K562 (cell line): ENCODE data around the gene TMEM43. TPM values are rescaled to one million over a fixed set of nuclear protein-coding genes. Genes with fewer than 3 reads are reported as not detected.

Experiments
- ATAC-seq: fragments of 200-7000 bp; cut with Tn5 transposase; 3 replicates; pipeline ENCODE4 v1.9.1; 2020; ENCODE audit warnings: moderate library complexity
- BruUV-seq: library from RNA; stranded (reverse); fragments of 400-500 nt; replicated peaks from 2 replicates; lab custom pipeline; 2021; lab: Mats Ljungman, UMichigan
- CTCF ChIA-PET: fragments of 300-600 bp; formaldehyde crosslinking; extraction: SDS; loops from one replicate; lab custom pipeline; 2021; ENCODE audit warnings: low intra/inter-chr PET ratio; lab: Yijun Ruan, JAX
- POLR2A ChIA-PET: fragments of 300-600, 350-650 bp; sonication (Branson Sonifier 250); formaldehyde crosslinking; extraction: SDS; loops from one replicate; lab custom pipeline; 2021; ENCODE audit warnings: antibody characterized with exemption, inconsistent platforms; lab: Yijun Ruan, JAX
- DNase-seq, 4 experiments: peaks; one replicate each; pipeline versions ENCODE4 v3.0.0 to v3.0.0-alpha.2; 2011 to 2018; ENCODE audit warnings: low spot score in 3 of 4, mixed read lengths in 3 of 4; ENCODE audit errors: extremely low read depth in 1 of 4
- FAIRE-seq: peaks from 2 replicates; lab custom pipeline; 2011; peaks lifted over from hg19 to GRCh38; lab: Jason Lieb, UNC
- H2AFZ ChIP-seq: 2 replicates; pipeline ENCODE4 v1.6.0; 2011; ENCODE audit warnings: low read depth, low read length, control low read depth, inconsistent platforms
- H3K27ac ChIP-seq: fragments of 200-600 bp; 3 replicates; pipeline ENCODE4 v1.8.0; 2011; ENCODE audit warnings: low read depth, mild to moderate bottlenecking, control low read depth, inconsistent platforms, low read length, moderate library complexity, mixed read lengths; ENCODE audit errors: extremely low read depth
- H3K27me3 ChIP-seq, 2 experiments: fragments of 300-600 bp in 1 of 2; 2 replicates in 1 of 2; 3 replicates in 1 of 2; pipeline versions ENCODE4 v1.6.0 to v1.8.0; 2011; ENCODE audit warnings: inconsistent platforms in 2 of 2, low read length in 2 of 2, mild to moderate bottlenecking in 1 of 2, mixed read lengths in 1 of 2, moderate library complexity in 1 of 2; ENCODE audit not compliant: control insufficient read depth in 2 of 2, insufficient read depth in 2 of 2
- H3K36me3 ChIP-seq: fragments of 300-600 bp; 3 replicates; pipeline ENCODE4 v1.8.0; 2011; ENCODE audit warnings: mild to moderate bottlenecking, low read length, inconsistent platforms; ENCODE audit not compliant: control insufficient read depth, insufficient read depth
- H3K4me1 ChIP-seq, 2 experiments: fragments of 200-600 bp in 1 of 2; replicated peaks in 1 of 2; 2 replicates in 1 of 2; 3 replicates in 1 of 2; pipeline versions ENCODE4 v1.5.1 to v1.8.0; 2011; ENCODE audit warnings: inconsistent platforms in 2 of 2, low read length in 2 of 2, mild to moderate bottlenecking in 1 of 2, mixed read lengths in 1 of 2, moderate library complexity in 1 of 2; ENCODE audit not compliant: control insufficient read depth in 2 of 2, insufficient read depth in 2 of 2
- H3K4me2 ChIP-seq: 2 replicates; pipeline ENCODE4 v1.6.1; 2011; ENCODE audit warnings: low read length, control low read depth, inconsistent platforms, mixed read lengths; ENCODE audit not compliant: insufficient read depth
- H3K4me3 ChIP-seq: fragments of 200-600 bp; sonication (generic), shearing (Covaris generic); 2 replicates; pipeline ENCODE4 v1.5.1; 2016; ENCODE audit warnings: control low read depth, inconsistent platforms
- H3K79me2 ChIP-seq: fragments of 200-600 bp; 3 replicates; pipeline ENCODE4 v1.8.0; 2011; ENCODE audit warnings: low read length, inconsistent platforms; ENCODE audit not compliant: control insufficient read depth, insufficient read depth
- H3K9ac ChIP-seq, 2 experiments: 2 replicates each; pipeline versions ENCODE4 v1.6.0 to v1.6.1; 2011; ENCODE audit warnings: low read depth in 2 of 2, low read length in 2 of 2, control low read depth in 1 of 2, inconsistent platforms in 1 of 2, mild to moderate bottlenecking in 1 of 2, mixed read lengths in 1 of 2; ENCODE audit not compliant: insufficient read depth in 1 of 2
- H3K9me1 ChIP-seq: one replicate; pipeline ENCODE4 v1.6.0; 2011; ENCODE audit warnings: inconsistent platforms, mild to moderate bottlenecking, low read length, moderate library complexity; ENCODE audit not compliant: control insufficient read depth, insufficient read depth
- H3K9me3 ChIP-seq: replicated peaks from 2 replicates; pipeline ENCODE4 v1.5.1; 2011; ENCODE audit warnings: low read depth, low read length, inconsistent platforms; ENCODE audit not compliant: control insufficient read depth, insufficient read depth
- H4K20me1 ChIP-seq: replicated peaks from 2 replicates; pipeline ENCODE4 v1.6.1; 2011; ENCODE audit warnings: low read length, inconsistent platforms, mixed read lengths; ENCODE audit not compliant: control insufficient read depth, insufficient read depth
- CBFA2T3 ChIP-seq: fragments of 450-650 bp; IDR thresholded peaks from 2 replicates; pipeline ENCODE4 v1.6.1; 2017
- CEBPB ChIP-seq: fragments of 450-650 bp; IDR thresholded peaks from 2 replicates; pipeline ENCODE4 v1.6.1; 2016; ENCODE audit warnings: missing genetic modification characterization, missing compliant biosample characterization
- FOXK1 ChIP-seq: sonication (generic); formaldehyde crosslinking; IDR thresholded peaks from 2 replicates; pipeline ENCODE4 v1.8.0; 2022; ENCODE audit warnings: missing genetic modification reagents, mild to moderate bottlenecking, borderline replicate concordance
- HDGF ChIP-seq: fragments of 450-650 bp; IDR thresholded peaks from 2 replicates; pipeline ENCODE4 v1.6.1; 2016
- KDM5B ChIP-seq: fragments of 200-600 bp; sonication (generic); IDR thresholded peaks from 2 replicates; pipeline ENCODE4 v1.6.1; 2012; ENCODE audit warnings: low read depth, mild to moderate bottlenecking, moderate library complexity, low read length, control low read depth, inconsistent platforms; ENCODE audit not compliant: insufficient replicate concordance
- LARP7 ChIP-seq: fragments of 450-650 bp; IDR thresholded peaks from 2 replicates; pipeline ENCODE4 v1.6.1; 2016
- NFIC ChIP-seq: fragments of 450-650 bp; IDR thresholded peaks from 2 replicates; pipeline ENCODE4 v1.6.1; 2017; ENCODE audit warnings: mild to moderate bottlenecking, inconsistent platforms
- SAP30 ChIP-seq: fragments of 200-600 bp; sonication (generic); IDR thresholded peaks from 2 replicates; pipeline ENCODE4 v1.6.1; 2012; ENCODE audit warnings: borderline replicate concordance, low read depth, mild to moderate bottlenecking, moderate library complexity, low read length, control low read depth, inconsistent platforms; ENCODE audit not compliant: insufficient read depth, poor library complexity, severe bottlenecking
- SMARCA4 ChIP-seq: fragments of 450-650 bp; IDR thresholded peaks from 2 replicates; pipeline ENCODE4 v1.6.1; 2016
- SPI1 ChIP-seq: IDR thresholded peaks from 2 replicates; pipeline ENCODE4 v1.6.1; 2011; ENCODE audit warnings: low read depth, low read length, control low read depth, borderline replicate concordance
- TCF3 ChIP-seq: sonication (generic); formaldehyde crosslinking; IDR thresholded peaks from 2 replicates; pipeline ENCODE4 v1.4.0; 2020; ENCODE audit warnings: mild to moderate bottlenecking, missing genetic modification reagents
- ZNF217 ChIP-seq: sonication (generic); formaldehyde crosslinking; IDR thresholded peaks from 2 replicates; pipeline ENCODE4 v1.8.0; 2022; ENCODE audit warnings: mild to moderate bottlenecking, missing genetic modification reagents
- WGBS: fragments of 100-300 bp; shearing (Covaris generic); methylation state at CpG from one replicate; pipeline ENCODE4 v1.1.6; 2016; ENCODE audit warnings: low coverage, mixed read lengths; ENCODE audit not compliant: insufficient coverage; ENCODE audit errors: missing lambda C conversion rate; 5-methylcytosine and 5-hydroxymethylcytosine counted together
- in situ Hi-C: fragments of 300-500 bp; cut with MboI; formaldehyde crosslinking; loops from 4 replicates; pipeline ENCODE4 v1.15.0; 2018; ENCODE audit warnings: inconsistent platforms, mixed read lengths
- intact Hi-C: fragments of 100-400 bp; cut with micrococcal nuclease; formaldehyde crosslinking; loops from 2 replicates; pipeline ENCODE4 v1.14.2; 2022
- polyA plus RNA-seq, 8 experiments: library from polyadenylated mRNA; depleted of rRNA in 4 of 8; stranded (reverse) in 5 of 8; unstranded in 3 of 8; fragments of >200 nt; fragmentation: Nextera tagmentation in 2 of 8; fragmentation: Illumina TruSeq in 1 of 8; extraction: Ambion mirVana in 2 of 8; extraction: Trizol in 1 of 8; gene quantifications; 2 replicates each; pipeline versions ENCODE4 v1.2.1 to v1.2.3, GENCODE V29; 2011 to 2014; ENCODE audit warnings: inconsistent platforms in 1 of 8, missing spikeins in 1 of 8
- total RNA-seq, 7 experiments: library from RNA; depleted of rRNA in 6 of 7; stranded (reverse); fragments of >200 nt in 6 of 7; fragmentation: Illumina TruSeq in 2 of 7; extraction: Trizol in 2 of 7; gene quantifications; 2 replicates each; pipeline versions ENCODE4 v1.2.1 to v1.2.3, GENCODE V29; 2011 to 2021; ENCODE audit warnings: low replicate concordance in 1 of 7
- TF ChIP-seq, protein P1 (sequence below): fragments of 250-450 bp; sonication (Bioruptor Pico); IDR thresholded peaks from 2 replicates; pipeline ENCODE4 v1.5.0; 2020; ENCODE audit warnings: mild to moderate bottlenecking
- TF ChIP-seq, protein P2 (sequence below): fragments of 250-450 bp; sonication (Bioruptor Pico); IDR thresholded peaks from 2 replicates; pipeline ENCODE4 v1.5.1; 2021; ENCODE audit warnings: mild to moderate bottlenecking
- TF ChIP-seq, protein P3 (sequence below): sonication (generic); IDR thresholded peaks from 2 replicates; pipeline ENCODE4 v1.6.1; 2016
- TF ChIP-seq, protein P4 (sequence below): sonication (generic); formaldehyde crosslinking; IDR thresholded peaks from 2 replicates; pipeline ENCODE4 v1.9.0; 2022; ENCODE audit warnings: mild to moderate bottlenecking, missing genetic modification reagents

TMEM43 gene
- total and polyA plus RNA-seq, 9 of the 15 experiments (the other 6 are each of a cell fraction or from before 2014, with no cell fraction given): 16.7 to 46.1 (median 35.7) TPM

DNA sequence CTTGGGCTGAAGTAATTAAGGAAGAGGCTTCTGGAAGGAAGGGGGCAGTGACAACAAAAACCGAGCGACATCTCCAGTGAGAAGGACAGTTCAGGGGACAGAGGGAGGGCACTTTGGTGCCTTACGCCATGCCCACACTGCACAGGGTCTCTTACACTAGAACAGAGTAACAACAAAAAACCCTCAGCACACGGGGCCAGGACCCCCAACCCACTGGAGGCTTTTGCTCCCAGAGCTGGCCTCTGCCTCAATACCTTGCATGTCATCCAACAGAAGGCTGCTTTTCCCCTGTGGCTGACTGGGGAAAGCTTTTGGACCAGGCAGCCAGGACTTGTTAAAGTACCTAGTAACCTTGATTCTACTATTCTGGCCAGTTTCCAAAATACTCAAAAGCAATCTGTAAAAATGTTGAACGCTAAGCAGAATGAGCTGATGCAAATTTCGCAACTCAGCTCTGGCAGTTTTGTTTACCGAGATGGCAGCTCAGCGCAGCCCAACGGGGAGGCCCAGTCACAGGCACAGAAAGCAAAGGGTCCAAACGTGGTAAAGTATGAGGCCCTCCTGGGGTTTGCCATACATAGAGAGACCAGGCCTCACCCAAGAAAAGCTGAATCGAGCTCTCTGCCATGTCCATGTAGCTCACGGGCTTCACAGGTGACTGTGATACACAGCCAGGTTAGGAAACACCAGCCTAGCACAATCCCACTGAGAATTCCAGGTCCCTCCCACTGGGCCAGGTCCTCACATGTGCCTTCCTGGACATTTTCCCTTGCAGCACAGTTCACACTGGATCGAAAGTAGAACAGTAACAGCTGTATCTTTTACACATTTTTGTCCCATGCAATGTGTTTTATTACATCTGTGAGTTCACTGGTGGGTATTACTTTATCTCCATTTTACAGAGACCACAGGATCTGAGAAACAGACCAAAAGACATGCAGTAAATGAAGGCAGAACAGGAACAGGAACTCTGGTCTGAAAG is 6.2 kb upstream of the TMEM43 start:
- peak in 2 of 4 experiments; percentile 7 to 13 for DNase-seq
- in situ Hi-C loops: no loop called here
- peaks cover 66% of the 10 kb centered on the region for H3K79me2 ChIP-seq
- no peaks in the 10 kb centered on the region for H3K27me3 ChIP-seq
- H3K9me3 ChIP-seq: peaks cover 33% of the 10 kb centered on the region
- BruUV-seq: no TSS peak
- no peak for FAIRE-seq
- peaks cover 90% of the 10 kb centered on the region for H3K36me3 ChIP-seq
- no peaks in the 10 kb centered on the region for H3K9me1 ChIP-seq
- no peak overlapping the region for H3K4me2 ChIP-seq
- WGBS: 82% methylated on average over 13 of the region's 13 CpGs
- no peaks in the 10 kb centered on the region for H4K20me1 ChIP-seq
- H3K4me3 ChIP-seq: no peak overlapping the region
- intact Hi-C loops: no loop called here
- ChIA-PET POLR2A (interaction anchor here (0.6 to 1.1 kb wide), 4 partner anchors 23 to 945 kb away, joined by 3 to 4 read pairs (median 3); partner anchors contain the start of genes LSM3 and XPC), CTCF (no interaction called here)
- no peak for ATAC-seq
- H2AFZ ChIP-seq: no peak overlapping the region
- H3K27ac ChIP-seq: no peak overlapping the region
- H3K9ac ChIP-seq: no peak overlapping the region
- H3K4me1 ChIP-seq: peaks cover 17 to 29% of the 10 kb centered on the region in 2 experiments; a peak in 4 of 5 replicates
- TF ChIP-seq HDGF (no peak), SMARCA4 (no peak), CBFA2T3 (0 out of 2 replicates have a peak, but pooled peaks have one; percentile 5), TCF3 (CRISPR knock-in tag) (peak; percentile 36; the same call in 1 of the 2 replicates), CEBPB (tag) (peak; percentile 59), NFIC (peak; percentile 19; the same call in 1 of the 2 replicates), ZNF217 (CRISPR knock-in tag) (no peak), LARP7 (no peak), SAP30 (no peak), FOXK1 (CRISPR knock-in tag) (no peak), KDM5B (no peak), SPI1 (no peak)
- TF ChIP-seq, protein P1, sequence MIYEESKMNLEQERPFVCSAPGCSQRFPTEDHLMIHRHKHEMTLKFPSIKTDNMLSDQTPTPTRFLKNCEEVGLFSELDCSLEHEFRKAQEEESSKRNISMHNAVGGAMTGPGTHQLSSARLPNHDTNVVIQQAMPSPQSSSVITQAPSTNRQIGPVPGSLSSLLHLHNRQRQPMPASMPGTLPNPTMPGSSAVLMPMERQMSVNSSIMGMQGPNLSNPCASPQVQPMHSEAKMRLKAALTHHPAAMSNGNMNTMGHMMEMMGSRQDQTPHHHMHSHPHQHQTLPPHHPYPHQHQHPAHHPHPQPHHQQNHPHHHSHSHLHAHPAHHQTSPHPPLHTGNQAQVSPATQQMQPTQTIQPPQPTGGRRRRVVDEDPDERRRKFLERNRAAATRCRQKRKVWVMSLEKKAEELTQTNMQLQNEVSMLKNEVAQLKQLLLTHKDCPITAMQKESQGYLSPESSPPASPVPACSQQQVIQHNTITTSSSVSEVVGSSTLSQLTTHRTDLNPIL (CRISPR knock-in tag): no peak
- TF ChIP-seq, protein P2, sequence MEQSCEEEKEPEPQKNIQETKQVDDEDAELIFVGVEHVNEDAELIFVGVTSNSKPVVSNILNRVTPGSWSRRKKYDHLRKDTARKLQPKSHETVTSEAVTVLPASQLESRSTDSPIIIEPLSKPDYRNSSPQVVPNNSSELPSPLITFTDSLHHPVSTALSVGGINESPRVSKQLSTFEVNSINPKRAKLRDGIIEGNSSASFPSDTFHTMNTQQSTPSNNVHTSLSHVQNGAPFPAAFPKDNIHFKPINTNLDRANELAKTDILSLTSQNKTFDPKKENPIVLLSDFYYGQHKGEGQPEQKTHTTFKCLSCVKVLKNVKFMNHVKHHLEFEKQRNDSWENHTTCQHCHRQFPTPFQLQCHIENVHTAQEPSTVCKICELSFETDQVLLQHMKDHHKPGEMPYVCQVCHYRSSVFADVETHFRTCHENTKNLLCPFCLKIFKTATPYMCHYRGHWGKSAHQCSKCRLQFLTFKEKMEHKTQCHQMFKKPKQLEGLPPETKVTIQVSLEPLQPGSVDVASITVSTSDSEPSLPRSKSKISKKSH: no peak
- TF ChIP-seq, protein P3, sequence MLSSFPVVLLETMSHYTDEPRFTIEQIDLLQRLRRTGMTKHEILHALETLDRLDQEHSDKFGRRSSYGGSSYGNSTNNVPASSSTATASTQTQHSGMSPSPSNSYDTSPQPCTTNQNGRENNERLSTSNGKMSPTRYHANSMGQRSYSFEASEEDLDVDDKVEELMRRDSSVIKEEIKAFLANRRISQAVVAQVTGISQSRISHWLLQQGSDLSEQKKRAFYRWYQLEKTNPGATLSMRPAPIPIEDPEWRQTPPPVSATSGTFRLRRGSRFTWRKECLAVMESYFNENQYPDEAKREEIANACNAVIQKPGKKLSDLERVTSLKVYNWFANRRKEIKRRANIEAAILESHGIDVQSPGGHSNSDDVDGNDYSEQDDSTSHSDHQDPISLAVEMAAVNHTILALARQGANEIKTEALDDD: 0 out of 2 replicates have a peak, but pooled peaks have one; percentile 10
- TF ChIP-seq, protein P4, sequence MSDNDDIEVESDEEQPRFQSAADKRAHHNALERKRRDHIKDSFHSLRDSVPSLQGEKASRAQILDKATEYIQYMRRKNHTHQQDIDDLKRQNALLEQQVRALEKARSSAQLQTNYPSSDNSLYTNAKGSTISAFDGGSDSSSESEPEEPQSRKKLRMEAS (CRISPR knock-in tag): peak; percentile 16; the same call in 1 of the 2 replicates
